Measurements from ENCODE around the gene GFRA1.

GFRA1 gene

GRCh38 chr10:116237260-116237659 is 35.7 kb downstream of the GFRA1 start:
- no peak for DNase-seq (ENCODE audit: low read depth, low spot score)
- no peak overlapping the region for H3K4me3 ChIP-seq (ENCODE audit: low read depth, low read length)
- in situ Hi-C loops (cut with HindIII; ENCODE audit: low sequenced_read_pairs) = no loop called here
- TF ChIP-seq CTCF (IDR thresholded peaks at IDR 0.05; ENCODE audit: low read depth, low read length) = no peak

- no peak for TF ChIP-seq CTCF (IDR thresholded peaks at IDR 0.05; ENCODE audit: low read depth, low read length)
- H3K4me3 ChIP-seq (ENCODE audit: low read depth, low read length) = no peak overlapping the region
- no peak for DNase-seq (ENCODE audit: low read depth, low spot score)
- in situ Hi-C loops (cut with HindIII; ENCODE audit: low sequenced_read_pairs) = no loop called here
Measured at GRCh38 chr10:116233230-116233629, 39.8 kb downstream of the GFRA1 start.

GRCh38 chr10:116232613-116233012 is 40.4 kb downstream of the GFRA1 start:
- H3K4me3 ChIP-seq (ENCODE audit: low read depth, low read length) = no peak overlapping the region
- TF ChIP-seq CTCF (IDR thresholded peaks at IDR 0.05; ENCODE audit: low read depth, low read length) = no peak
- in situ Hi-C loops (cut with HindIII; ENCODE audit: low sequenced_read_pairs) = no loop called here
- no peak for DNase-seq (ENCODE audit: low read depth, low spot score)

GRCh38 chr10:116226766-116227165 is 46.2 kb downstream of the GFRA1 start:
- no peak for TF ChIP-seq CTCF (IDR thresholded peaks at IDR 0.05; ENCODE audit: low read depth, low read length)
- no peak for DNase-seq (ENCODE audit: low read depth, low spot score)
- in situ Hi-C loops (cut with HindIII; ENCODE audit: low sequenced_read_pairs) = no loop called here
- no peak overlapping the region for H3K4me3 ChIP-seq (ENCODE audit: low read depth, low read length)

GRCh38 chr10:116226053-116226452 is 47.0 kb downstream of the GFRA1 start:
- TF ChIP-seq CTCF (IDR thresholded peaks at IDR 0.05; ENCODE audit: low read depth, low read length) = no peak
- DNase-seq (ENCODE audit: low read depth, low spot score) = no peak
- in situ Hi-C loops (cut with HindIII; ENCODE audit: low sequenced_read_pairs) = no loop called here
- no peak overlapping the region for H3K4me3 ChIP-seq (ENCODE audit: low read depth, low read length)

GRCh38 chr10:116223289-116223688 is 49.7 kb downstream of the GFRA1 start:
- no peak for TF ChIP-seq CTCF (IDR thresholded peaks at IDR 0.05; ENCODE audit: low read depth, low read length)
- H3K4me3 ChIP-seq (ENCODE audit: low read depth, low read length) = no peak overlapping the region
- DNase-seq (ENCODE audit: low read depth, low spot score) = no peak
- in situ Hi-C loops (cut with HindIII; ENCODE audit: low sequenced_read_pairs) = no loop called here

- in situ Hi-C loops (cut with HindIII; ENCODE audit: low sequenced_read_pairs) = no loop called here
- no peak for DNase-seq (ENCODE audit: low read depth, low spot score)
- no peak overlapping the region for H3K4me3 ChIP-seq (ENCODE audit: low read depth, low read length)
- no peak for TF ChIP-seq CTCF (IDR thresholded peaks at IDR 0.05; ENCODE audit: low read depth, low read length)
Measured at GRCh38 chr10:116221053-116221452, 52.0 kb downstream of the GFRA1 start.
